ENCODE data around the gene FOXP3. TPM values are rescaled to one million over a fixed set of nuclear protein-coding genes. Genes with fewer than 3 reads are reported as not detected.

The FOXP3 gene
- total RNA-seq, 1 experiment from 2014 or later = 0.15 TPM

GRCh38 chrX:49263631-49264030 lies 879 bp downstream of the FOXP3 start:
- Histone ChIP-seq H3K27ac (ENCODE audit: low read depth, low read length) (no peak overlapping the region), H3K4me1 (ENCODE audit: control insufficient read depth in 1 of 2, insufficient read depth in 2 of 2, low read length in 2 of 2) (peaks cover 0 to 6% of the 10 kb centered on the region in 2 experiments; a peak in 1 of 4 replicates), H3K4me2 (ENCODE audit: low read length) (no peak overlapping the region), H3K9me2 (ENCODE audit: insufficient read depth) (no peaks in the 10 kb centered on the region), H3K4me3 (replicated peaks in 1 of 2; ENCODE audit: low read depth in 1 of 2, low read length in 2 of 2) (no peak overlapping the region), H3K27me3 (ENCODE audit: insufficient read depth, low read length) (no peaks in the 10 kb centered on the region), H3K9me3 (ENCODE audit: control insufficient read depth in 1 of 2, insufficient read depth in 1 of 2, low read depth in 1 of 2, low read length in 2 of 2) (no peaks in the 10 kb centered on the region), H4K20me1 (ENCODE audit: insufficient read depth) (no peaks in the 10 kb centered on the region), H3K79me2 (ENCODE audit: insufficient read depth, low read length) (no peaks in the 10 kb centered on the region), H3K9ac (ENCODE audit: low read length) (no peak overlapping the region), H3K36me3 (ENCODE audit: control insufficient read depth in 1 of 2, insufficient read depth in 2 of 2, low read length in 2 of 2) (no peaks in the 10 kb centered on the region), H2AFZ (ENCODE audit: low read depth, low read length, poor library complexity, severe bottlenecking) (no peak overlapping the region)
- intact Hi-C loops (cut with micrococcal nuclease) = no loop called here
- ChIA-PET RAD21 (ENCODE audit: low non-redundant PET in 1 of 2, low total read pairs in 2 of 2, uncharacterized antibody in 2 of 2, unreplicated experiment in 2 of 2) (no interaction called here), CTCF (no interaction called here), POLR2A (no interaction called here)
- BruUV-seq (replicated peaks) = no TSS peak
- ATAC-seq (no peak), DNase-seq (ENCODE audit: low read depth, low spot score) (no peak)
- TF ChIP-seq YY1 (IDR thresholded peaks at IDR 0.05; ENCODE audit: extremely low read depth, insufficient replicate concordance, low read depth, low read length) (no peak), REST (IDR thresholded peaks at IDR 0.05; ENCODE audit: low read depth) (no peak), ELF1 (IDR thresholded peaks at IDR 0.05; ENCODE audit: borderline replicate concordance, low read depth) (no peak), MAX (IDR thresholded peaks at IDR 0.05) (no peak), CTCF (IDR thresholded peaks at IDR 0.05 in 2 of 3, conservative IDR thresholded peaks at IDR 0.05 in 1 of 3; ENCODE audit: borderline replicate concordance in 1 of 3, insufficient read depth in 1 of 3, low read depth in 2 of 3, low read length in 2 of 3) (no peak), ZBTB33 (IDR thresholded peaks at IDR 0.05; ENCODE audit: extremely low read depth, insufficient replicate concordance, low read length) (no peak), ZNF274 (IDR thresholded peaks at IDR 0.05; ENCODE audit: low read depth, low read length) (no peak), EGR1 (IDR thresholded peaks at IDR 0.05; ENCODE audit: low read depth) (no peak), SP1 (IDR thresholded peaks at IDR 0.05; ENCODE audit: low read depth) (no peak), CEBPB (IDR thresholded peaks at IDR 0.05; ENCODE audit: low read depth) (no peak), POLR2AphosphoS5 (IDR thresholded peaks at IDR 0.05; ENCODE audit: low read depth, low read length) (no peak), CBX3 (IDR thresholded peaks at IDR 0.05; ENCODE audit: low read depth) (no peak), SIN3A (IDR thresholded peaks at IDR 0.05; ENCODE audit: low read depth) (no peak)

All from HCT116 (cell line).